A549 (cell line): ENCODE results near the gene IL17RE.

ENCODE experiments used
- CBX8 ChIP-seq: fragments of 200-600 bp; sonication (generic); IDR thresholded peaks from 2 replicates; pipeline ENCODE4 v1.6.1; 2016
- CTCF ChIP-seq: fragments of >200 bp; sonication (Bioruptor Twin); formaldehyde crosslinking; IDR thresholded peaks from 3 replicates; pipeline ENCODE4 v1.5.1; 2016
- JUN ChIP-seq, 2 experiments: fragments of >200 bp; sonication (Bioruptor Twin); formaldehyde crosslinking; IDR thresholded peaks; 2 replicates in 1 of 2; 3 replicates in 1 of 2; pipeline ENCODE4 v1.6.1; 2016 to 2017
- KDM1A ChIP-seq: fragments of 200-600 bp; sonication (generic); IDR thresholded peaks from 2 replicates; pipeline ENCODE4 v1.6.1; 2016; ENCODE audit warnings: low read depth, mild to moderate bottlenecking
- RAD21 ChIP-seq, 2 experiments: fragments of >200 bp in 1 of 2; sonication (Bioruptor Twin) in 1 of 2; formaldehyde crosslinking in 1 of 2; IDR thresholded peaks in 1 of 2; conservative IDR thresholded peaks in 1 of 2; 2 replicates in 1 of 2; 3 replicates in 1 of 2; pipeline ENCODE4 v1.6.1; 2012 to 2018; ENCODE audit warnings: inconsistent platforms in 1 of 2
- TF ChIP-seq, protein P1 (sequence below): fragments of 250-450 bp; sonication (Bioruptor Pico); IDR thresholded peaks from 2 replicates; pipeline ENCODE4 v1.5.0; 2021; ENCODE audit warnings: mild to moderate bottlenecking, moderate library complexity, borderline replicate concordance
- TF ChIP-seq, protein P2 (sequence below): IDR thresholded peaks from 2 replicates; pipeline ENCODE4 v1.6.1; 2012
- TF ChIP-seq, protein P3 (sequence below): fragments of 200-600 bp; sonication (generic); IDR thresholded peaks from 2 replicates; pipeline ENCODE4 v1.6.1; 2016; ENCODE audit warnings: antibody characterized with exemption, mild to moderate bottlenecking, moderate library complexity

- TF ChIP-seq CTCF (no peak), RAD21 (conservative IDR thresholded peaks at IDR 0.05 in 1 of 2, IDR thresholded peaks at IDR 0.05 in 1 of 2) (no peak), JUN (IDR thresholded peaks at IDR 0.05) (no peak), CBX8 (no peak), KDM1A (no peak)
- TF ChIP-seq, protein P1, sequence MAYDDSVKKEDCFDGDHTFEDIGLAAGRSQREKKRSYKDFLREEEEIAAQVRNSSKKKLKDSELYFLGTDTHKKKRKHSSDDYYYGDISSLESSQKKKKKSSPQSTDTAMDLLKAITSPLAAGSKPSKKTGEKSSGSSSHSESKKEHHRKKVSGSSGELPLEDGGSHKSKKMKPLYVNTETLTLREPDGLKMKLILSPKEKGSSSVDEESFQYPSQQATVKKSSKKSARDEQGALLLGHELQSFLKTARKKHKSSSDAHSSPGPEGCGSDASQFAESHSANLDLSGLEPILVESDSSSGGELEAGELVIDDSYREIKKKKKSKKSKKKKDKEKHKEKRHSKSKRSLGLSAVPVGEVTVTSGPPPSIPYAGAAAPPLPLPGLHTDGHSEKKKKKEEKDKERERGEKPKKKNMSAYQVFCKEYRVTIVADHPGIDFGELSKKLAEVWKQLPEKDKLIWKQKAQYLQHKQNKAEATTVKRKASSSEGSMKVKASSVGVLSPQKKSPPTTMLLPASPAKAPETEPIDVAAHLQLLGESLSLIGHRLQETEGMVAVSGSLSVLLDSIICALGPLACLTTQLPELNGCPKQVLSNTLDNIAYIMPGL (CRISPR knock-in tag) = no peak
- TF ChIP-seq, protein P2, sequence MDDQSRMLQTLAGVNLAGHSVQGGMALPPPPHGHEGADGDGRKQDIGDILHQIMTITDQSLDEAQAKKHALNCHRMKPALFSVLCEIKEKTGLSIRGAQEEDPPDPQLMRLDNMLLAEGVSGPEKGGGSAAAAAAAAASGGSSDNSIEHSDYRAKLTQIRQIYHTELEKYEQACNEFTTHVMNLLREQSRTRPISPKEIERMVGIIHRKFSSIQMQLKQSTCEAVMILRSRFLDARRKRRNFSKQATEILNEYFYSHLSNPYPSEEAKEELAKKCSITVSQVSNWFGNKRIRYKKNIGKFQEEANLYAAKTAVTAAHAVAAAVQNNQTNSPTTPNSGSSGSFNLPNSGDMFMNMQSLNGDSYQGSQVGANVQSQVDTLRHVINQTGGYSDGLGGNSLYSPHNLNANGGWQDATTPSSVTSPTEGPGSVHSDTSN = no peak
- TF ChIP-seq, protein P3, sequence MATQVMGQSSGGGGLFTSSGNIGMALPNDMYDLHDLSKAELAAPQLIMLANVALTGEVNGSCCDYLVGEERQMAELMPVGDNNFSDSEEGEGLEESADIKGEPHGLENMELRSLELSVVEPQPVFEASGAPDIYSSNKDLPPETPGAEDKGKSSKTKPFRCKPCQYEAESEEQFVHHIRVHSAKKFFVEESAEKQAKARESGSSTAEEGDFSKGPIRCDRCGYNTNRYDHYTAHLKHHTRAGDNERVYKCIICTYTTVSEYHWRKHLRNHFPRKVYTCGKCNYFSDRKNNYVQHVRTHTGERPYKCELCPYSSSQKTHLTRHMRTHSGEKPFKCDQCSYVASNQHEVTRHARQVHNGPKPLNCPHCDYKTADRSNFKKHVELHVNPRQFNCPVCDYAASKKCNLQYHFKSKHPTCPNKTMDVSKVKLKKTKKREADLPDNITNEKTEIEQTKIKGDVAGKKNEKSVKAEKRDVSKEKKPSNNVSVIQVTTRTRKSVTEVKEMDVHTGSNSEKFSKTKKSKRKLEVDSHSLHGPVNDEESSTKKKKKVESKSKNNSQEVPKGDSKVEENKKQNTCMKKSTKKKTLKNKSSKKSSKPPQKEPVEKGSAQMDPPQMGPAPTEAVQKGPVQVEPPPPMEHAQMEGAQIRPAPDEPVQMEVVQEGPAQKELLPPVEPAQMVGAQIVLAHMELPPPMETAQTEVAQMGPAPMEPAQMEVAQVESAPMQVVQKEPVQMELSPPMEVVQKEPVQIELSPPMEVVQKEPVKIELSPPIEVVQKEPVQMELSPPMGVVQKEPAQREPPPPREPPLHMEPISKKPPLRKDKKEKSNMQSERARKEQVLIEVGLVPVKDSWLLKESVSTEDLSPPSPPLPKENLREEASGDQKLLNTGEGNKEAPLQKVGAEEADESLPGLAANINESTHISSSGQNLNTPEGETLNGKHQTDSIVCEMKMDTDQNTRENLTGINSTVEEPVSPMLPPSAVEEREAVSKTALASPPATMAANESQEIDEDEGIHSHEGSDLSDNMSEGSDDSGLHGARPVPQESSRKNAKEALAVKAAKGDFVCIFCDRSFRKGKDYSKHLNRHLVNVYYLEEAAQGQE = no peak
These were observed 33.4 kb downstream of the IL17RE start for GRCh38 chr3:9935966-9936510.
